NCI-H1694 (cell line): ENCODE data around the gene PMEPA1.

Experiments
- DNase-seq: peaks from one replicate; lab custom pipeline; 2025; lab: John Stamatoyannopoulos, UW

The PMEPA1 gene

DNA sequence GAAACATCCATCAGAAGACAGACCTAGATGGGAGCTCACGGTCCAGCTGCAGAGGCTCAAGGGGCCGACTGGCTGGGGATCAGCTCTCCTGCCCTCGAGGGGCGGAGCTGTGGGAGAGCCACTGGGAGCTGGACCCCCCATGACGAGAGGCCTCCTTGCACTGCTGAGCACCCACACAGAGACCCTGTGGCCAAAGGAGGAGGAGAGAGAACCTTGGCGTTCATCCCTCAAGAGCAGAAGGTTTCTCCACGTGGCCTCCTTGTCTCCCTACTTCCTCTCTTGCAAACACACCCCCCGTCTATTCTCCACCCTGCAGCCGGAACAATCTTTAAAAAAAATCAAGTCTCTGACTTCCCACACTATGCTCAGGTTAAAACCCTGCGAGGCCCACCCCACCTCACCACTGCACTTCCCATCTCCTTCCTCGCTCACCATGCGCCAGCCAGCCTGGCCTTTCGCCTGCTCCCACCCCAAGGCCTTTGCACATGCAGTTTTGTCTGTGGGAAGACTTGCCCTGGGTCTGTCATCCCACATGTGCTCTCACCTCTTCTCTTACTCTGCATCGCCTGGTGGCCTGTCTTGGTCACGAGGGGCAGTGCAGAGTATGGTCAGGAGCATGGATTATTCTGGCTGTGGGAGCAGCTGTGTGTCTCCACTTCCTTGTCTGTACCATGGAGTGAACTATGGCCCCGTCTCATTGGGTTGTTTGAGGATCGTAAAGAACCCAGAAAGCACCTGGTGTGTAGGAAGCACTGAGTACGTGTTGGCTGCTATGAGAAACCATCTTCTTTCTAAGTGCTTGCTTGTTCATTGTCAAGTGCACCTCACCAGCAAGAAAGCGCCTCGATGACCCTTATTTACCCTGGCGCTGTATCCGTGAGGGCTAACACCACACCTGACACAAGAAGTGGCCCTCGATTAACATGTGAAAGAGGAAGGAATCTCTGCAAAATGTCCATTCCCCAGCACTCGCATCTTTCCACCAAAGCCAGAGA lies 32.9 kb downstream of the PMEPA1 start:
- DNase-seq: no peak

DNA sequence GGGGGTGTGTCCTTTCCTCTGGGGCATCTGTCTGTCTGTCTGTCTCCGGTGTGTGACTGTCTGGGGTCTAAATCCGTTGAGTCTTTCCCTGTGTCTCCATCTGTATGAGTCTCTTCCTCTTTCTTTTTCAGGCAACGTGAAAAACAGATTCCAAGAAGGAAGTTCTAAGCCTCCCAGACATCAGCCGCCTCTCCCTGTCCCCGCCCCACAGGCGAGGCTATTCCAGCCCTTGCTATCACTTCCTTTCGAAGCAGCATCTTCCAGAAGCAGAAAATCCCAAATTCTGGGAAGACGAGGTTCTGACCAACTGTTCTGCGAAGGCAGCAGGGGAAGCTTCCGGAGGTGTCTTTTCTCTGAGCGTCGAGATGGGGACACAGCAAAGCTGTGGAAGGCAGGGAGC lies 34.0 kb downstream of the PMEPA1 start:
- DNase-seq: no peak

DNA sequence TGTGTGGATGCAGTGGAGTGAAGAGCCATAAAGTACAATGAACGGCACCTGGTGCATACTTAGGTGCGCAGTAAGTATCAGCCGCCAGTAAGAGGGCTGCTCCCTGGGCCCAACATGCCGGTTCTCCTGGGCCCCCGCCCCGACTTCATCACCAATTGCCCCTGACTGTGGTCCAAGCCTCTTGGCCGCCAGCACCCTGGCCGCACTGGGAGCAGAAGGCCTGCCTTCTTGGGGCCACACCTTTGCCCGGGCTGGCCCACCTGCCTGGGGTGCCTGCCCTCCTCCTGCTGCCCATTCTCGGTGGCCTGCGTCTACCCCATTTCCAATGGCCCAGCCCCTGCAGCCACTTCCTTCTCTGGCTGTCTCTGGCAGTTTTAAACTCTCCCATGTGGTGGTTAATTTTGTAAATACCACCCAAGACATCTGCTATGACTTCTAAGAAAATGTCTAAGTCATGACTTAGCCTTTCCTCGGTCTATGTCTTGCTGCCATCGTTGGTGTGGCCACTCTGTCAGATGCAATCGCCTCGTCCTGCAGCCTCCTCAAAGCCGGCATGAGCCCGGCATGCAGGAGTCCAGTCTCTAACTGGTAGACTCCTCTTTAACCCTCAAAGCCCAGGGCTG lies 36.8 kb downstream of the PMEPA1 start:
- DNase-seq: no peak

DNA sequence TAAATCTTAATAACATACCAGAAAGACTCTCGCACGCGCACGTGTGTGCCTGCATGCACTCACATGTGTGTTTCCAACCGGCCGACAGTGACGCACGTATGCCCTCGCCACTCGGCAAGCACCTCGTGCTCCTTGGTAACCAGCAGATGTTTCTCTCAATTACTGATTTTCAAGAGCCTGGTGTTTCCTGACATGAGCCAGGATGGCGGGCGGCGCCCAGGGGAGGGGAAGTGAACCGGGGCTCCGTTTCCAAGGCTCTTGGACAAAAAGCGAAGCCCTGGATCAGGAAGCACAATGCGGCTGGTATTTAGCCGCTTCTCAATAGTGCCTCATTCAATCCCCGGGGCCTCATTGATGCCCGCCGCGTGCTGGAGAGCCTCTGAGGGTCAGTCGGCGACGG lies 37.7 kb downstream of the PMEPA1 start:
- peak; percentile 34 for DNase-seq

DNA sequence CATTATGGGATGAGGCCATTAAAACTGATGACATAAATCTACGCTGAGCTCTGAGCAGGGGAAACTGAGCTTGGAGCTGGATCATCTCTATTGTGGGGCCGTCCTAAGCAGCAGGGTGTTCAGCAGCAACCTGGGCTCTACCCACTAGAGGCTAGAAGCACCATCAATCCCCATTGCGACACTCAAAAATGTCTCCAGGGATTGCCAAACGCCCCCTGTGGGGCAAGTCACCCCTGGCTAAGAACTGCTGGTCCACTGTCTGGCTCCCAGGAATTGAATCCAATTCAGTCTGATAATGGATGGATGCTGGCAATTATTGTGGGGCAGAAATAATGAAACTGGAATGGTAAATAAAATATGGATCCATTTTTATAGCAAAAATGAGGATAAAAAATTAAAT lies 38.2 kb downstream of the PMEPA1 start:
- no peak for DNase-seq

DNA sequence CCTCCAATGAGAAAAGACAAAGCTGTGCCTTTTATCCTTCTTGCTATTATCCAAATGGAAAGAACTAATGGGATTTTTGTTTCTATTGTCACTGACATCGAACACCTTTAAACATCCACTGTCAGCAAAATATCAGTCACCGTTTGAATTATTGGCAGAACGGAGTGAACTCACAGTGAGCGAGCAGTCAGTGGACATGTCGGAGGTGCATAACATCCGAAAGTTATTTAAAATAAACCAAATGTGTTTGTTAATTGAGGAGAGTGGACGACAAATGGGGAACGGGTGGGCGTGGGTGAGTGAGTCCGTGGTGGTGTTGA lies 38.8 kb downstream of the PMEPA1 start:
- DNase-seq: no peak

DNA sequence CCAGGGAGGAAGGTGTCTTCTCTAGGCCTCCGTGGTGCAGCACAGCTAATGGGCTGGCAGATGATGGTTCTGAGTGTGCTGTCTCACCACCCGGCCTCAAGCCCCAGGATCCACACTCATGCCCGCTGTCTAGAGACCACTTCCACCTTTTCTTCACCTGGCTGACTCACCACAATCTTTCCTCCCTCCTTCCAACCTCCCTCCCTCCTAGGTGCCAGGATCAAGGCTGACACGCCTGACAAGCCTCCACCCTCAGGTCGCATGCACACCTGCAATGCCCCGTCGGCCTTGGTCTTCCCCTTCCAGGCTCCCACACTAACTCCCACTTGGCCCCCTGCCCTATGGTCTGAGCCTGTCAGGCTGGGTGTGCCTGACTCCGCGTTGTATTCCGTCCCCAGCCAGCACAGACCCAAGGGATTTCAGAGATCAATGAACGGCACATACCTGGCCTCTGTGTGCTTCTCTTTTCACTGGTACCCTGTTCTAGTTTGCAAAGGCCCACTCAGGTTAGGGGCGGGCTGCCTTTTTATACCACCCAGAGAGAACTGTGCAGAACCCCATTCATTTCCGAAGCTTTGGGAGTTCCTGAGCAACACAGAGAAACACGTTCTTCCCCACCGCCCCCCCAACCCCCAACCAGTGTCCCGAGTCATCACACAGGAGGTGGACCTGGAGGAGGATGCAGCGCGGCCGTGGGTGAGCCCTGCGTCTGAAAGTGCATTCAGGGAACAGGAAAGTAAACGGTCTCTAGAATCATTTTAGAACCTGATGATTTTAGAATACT lies 39.3 kb downstream of the PMEPA1 start:
- no peak for DNase-seq

DNA sequence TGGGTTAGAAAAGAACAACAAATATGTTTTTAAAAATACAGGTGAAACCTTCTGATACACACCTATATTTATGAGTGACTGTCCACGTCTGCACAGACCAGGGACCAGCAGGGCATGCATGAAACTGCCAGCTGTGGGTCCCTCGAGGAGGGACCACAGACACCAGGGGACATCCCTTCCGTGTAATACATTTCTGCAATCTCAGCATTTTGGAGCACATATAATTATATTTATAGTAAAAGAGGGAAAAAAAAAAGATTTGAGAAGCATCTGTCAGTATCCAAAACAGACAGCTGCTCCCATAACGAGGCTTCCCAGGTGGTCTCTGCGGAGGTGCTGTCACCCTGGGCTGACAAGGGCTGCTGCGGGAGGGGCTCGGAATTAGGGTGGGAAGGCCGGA lies 40.2 kb downstream of the PMEPA1 start:
- DNase-seq: no peak

DNA sequence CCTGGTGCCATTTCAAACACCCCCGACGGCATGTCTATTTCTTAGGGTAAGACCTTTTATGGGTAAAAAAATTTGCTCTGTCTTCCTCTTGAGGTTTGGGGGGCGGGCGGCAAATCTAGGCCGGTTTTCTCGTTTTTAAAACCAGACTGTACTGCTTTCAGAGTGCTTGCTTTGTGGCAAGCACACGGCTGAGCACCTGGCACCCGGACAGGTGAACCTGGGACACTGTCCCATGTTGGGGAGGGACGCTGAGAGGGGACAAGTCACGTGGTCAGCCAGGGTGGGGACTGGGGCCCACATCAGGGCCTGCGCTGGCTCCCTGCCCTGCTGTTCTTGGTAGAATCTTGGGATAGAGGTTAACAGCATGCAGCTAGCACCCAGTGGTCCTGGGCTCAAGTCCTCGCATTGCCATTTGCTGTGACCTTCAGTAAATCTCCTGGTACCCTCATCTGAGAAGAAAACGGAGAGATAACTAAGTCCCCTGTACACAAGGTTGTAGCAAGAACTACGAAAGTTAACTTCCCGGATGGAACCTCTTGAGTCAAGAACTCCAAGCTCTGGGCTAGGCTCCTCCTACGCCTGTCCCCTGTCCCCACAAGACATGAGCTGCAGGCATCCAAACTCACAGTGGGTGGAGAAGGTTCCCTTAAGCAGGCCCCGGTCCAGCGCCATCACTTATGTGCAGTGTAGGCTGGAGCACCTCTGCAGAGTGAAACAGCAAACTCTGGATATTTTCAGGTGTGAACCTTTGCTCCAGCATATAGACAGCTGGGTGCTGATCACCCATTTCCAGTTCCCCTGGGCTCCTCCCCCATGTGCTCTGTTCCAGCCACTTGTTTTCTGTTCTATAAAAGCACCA lies 41.7 kb downstream of the PMEPA1 start:
- no peak for DNase-seq

DNA sequence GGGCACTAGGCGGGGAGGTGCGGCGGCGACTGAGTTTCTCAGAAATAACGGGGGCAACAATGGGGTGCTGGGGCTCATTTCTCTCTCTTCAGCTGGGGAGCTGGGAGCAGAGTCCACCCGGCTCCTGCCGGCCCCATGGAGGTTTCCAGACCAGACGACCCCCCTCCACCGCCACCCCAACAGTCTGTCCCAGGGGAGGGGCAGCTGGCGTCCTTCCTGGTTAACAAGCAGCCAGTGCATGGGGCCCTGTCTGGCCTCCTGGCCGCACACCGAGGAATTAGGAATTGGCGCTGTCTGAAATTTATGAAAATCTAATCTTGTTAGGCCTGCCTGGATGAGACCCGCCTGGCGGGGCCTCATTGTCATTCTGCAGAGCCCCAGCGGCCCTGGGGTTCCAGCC lies 42.4 kb downstream of the PMEPA1 start:
- no peak for DNase-seq

DNA sequence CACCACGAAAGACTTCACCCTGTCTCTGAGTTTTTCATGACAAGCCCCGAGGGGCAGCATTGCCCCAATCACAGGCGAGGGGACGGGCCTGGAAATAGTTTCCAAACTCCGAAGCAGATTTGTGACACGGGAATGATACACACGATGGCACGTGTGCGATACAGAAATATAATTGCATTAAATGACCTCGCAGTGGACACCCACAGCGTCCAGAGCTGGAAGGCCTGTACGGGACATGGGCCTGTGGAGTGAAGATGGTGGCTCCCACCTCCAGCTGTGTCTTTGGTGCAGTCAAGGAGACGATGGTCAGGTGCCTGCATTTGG lies 43.0 kb downstream of the PMEPA1 start:
- no peak for DNase-seq

DNA sequence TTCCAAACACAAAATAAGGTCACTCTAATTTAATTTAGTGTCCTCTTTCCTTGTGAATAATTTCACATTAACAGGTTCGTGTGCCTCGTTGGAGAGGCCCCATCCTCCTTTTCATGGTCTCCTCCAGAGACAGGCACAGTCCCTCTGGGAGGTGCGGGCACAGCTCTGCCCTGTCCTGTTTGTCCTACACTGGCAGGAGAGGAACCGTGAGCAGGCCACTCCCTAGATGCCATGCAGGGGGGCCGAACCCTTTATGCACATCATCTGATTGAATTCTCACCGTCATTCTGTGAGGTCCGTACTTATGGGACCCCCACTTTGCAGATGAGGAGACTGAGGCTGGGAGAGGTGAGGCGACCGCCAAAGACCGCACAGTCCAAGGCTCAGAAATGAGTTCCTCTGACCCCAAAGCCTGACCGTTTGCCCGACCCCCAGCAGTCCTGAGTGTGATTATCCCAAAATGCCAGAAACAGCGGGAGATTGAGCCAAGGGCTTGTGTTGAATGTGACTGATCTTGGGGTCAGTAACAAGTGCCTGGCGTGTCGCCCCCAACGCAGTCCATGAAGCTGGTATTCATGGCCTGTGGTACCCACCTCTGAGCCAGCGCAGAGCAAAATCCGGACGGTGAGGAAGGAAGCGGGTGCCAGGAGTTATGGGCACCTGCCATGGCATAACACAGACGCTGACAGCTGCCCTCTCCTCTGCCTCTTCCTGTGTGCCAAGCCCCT lies 43.5 kb downstream of the PMEPA1 start:
- DNase-seq: no peak

DNA sequence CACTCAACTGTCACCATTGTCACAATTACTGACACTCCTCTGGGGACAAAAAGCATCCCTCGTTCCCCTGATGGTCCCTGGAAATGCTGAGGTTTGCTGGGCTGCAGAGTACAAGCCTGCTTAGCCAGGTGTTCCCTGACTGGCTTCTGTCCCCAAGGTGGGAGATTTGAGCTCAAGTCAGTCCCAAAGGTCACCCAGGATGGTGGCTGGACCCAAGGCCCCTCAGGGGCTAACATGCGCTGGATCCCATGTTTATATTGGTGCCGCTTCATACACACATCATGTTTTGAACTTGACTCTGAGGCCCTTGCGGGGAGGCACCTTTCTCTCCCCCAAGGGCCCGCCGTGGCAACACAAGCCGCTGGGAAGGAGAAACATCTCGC lies 44.2 kb downstream of the PMEPA1 start:
- no peak for DNase-seq

DNA sequence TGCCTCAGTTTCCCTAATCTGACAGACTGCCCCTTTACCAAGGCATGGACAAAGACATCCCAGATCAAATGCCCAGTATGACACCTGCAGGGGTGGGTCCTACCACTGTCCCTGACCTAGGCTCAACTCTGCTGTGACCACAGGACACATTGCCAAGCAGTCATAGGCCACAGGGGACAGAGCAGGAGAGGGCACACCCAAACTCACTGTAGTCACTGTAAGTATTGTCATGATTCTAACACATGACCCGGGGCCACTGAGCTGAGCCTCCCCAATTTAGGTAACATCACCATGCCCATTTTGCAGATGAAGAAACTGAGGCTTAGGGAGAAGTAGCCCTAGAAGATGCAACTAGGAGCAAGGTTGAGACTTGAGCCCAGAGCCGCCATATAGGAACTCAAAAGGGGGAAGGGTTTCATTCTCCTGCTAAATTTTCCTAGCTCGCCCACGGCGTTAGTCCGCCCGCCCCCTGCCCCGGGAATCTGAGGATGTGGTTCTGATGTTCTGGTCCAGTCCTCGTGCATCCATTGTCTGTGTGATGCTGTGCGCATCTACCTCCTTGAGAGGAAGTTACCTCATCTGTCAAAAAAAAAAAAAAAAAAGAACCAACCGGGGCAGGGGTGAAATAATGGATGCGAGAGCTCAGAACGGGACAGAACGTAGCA lies 44.8 kb downstream of the PMEPA1 start:
- no peak for DNase-seq

DNA sequence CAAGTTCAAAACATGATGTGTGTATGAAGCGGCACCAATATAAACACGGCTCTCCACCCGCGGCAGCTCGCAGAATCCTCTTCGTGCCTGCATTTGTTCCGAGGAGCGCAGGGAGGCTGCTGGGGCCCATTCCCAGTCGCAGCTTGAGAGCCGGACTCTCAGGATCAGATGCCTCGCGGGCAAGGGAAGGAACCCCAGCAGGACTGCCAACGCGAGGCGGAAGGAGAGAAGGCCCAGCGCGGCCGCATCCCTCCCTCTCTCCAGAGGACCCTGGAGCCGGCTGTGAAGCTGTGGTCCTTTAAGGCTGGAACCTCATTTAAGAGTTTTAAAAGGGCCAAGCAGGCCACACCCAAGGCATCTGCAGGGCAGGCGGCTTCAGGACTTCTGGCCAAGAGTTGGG lies 45.3 kb downstream of the PMEPA1 start:
- no peak for DNase-seq

DNA sequence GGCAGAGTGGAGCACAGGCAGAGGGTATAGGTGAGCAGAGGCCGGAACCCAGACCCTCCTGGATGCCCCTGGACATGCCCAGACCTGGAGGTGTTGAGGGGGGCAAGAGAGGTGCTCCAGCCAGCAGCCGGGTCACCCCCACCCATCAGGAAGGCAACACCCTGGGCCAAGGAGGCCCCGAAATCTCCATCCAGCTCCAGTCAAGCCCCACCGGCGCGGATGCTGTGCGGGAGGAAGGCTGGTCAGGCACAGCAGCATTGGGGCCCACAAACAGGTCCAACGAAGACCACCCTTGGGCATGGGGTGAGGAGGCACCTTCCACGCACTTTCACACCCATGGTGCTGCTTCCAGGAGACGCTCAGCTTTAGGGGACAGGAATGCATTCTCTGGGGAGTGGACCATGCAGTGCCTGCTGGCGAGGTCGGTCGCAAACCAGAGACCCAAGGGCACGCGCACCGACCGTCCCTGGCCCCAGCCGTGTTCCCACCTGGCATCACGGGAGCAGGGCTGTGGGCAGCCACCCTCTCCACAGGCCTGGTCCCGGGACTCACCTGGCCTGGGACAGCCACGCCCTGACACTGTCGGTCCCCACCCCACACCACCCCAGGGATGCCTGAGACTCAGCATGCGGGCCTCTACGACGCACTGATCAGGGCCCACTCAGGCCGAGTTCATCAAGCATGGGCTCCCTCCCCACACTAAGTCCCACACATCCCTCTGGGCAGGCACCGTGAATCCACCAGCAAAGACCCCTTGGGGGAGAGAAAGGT lies 45.9 kb downstream of the PMEPA1 start:
- no peak for DNase-seq

DNA sequence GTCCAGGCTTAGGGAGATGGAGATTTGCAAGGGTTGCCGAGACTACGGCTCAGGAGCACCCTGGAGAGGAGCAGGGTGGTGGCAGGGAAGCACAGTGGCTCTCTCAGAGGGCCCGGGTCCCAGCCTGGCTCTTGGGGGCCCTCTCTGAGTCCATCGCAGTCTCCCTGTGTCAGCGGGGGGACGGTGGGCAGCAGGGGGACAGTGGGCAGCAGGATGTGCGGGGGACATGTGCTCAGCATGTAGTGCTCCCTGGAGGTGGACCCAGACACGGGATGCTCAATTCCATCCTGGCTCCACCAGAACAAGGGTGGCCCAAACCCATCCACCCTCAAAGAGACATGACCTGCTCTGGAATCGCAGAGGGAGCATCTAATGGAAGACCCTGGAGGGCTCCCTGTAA lies 46.6 kb downstream of the PMEPA1 start:
- DNase-seq: no peak

DNA sequence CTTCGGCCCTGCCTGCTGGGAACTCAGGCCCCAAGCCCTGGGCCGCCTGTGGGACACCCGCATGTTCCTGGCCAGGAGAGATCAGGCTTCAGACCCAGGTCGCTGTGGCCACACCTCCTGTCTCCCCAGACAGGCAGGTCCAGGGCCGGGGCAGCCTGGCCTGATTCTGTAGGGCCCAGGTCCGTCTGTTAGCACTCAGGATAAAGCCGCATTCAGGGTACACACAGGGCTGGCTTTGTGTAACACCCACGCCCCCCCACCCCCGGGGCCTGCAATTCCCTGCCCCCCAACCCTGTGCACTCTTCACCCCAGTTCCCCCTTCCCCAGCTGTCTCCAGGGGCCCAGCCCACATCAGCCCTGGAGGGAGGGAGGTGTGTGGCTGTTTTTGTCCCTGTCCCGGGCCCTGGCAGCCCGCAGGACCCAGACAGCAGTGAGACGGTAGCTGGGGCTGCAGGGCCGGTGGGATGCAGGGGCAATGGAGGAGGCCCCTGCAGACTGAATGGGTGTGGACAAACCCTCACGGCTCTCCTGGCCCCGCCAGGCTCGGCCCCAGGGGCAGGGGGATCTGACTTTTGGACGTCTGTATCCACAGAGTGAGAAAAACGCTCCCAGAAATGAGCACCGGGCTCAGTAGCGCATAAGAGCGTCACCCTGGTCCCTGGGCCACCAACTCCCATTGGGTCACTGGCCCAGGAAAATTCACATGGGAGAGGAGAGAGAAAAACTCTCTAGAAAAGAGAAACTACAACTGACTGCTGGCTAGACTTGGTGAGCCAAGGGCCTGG lies 47.2 kb downstream of the PMEPA1 start:
- no peak for DNase-seq

DNA sequence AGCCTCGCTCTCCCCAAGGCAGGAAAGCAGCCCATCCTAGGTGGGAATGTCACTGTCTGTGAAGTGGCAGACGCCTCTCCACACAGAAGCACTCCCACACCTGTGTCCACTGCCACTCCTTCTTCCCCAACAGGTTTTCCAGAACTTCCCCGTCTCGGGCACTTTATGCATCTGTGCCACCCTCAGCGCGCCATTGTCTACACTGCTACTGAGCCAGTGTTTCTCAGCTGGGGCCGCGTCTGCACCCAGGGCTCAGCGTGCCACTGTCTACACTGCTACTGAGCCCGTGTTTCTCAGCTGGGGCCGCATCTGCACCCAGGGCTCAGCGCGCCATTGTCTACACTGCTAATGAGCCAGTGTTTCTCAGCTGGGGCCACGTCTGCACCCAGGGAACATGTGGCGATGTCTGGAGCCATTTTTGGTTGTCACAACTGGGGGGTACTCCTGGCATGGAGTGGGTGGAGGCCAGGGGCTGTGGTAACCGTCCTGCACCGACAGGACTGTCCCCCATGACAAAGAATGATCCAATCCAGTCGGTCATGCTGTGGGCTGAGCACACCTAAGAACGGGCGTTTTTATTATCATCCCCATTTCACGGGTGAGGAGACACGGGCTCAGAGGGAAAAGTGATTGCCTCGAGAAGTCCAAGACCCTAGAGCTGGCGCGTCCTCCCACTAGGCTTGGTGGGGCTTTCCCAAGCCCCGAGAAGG lies 47.9 kb downstream of the PMEPA1 start:
- DNase-seq: no peak
